UCSD-AML1 (cell line): Measurements from ENCODE around the gene PREP.
A peak's percentile ranks its signal among the peaks of the same experiment; 100 is the strongest.

Experiments used
- DNase-seq: peaks from one replicate; lab custom pipeline; 2025; ENCODE audit not compliant: unreplicated experiment; lab: John Stamatoyannopoulos, UW

PREP gene

DNA sequence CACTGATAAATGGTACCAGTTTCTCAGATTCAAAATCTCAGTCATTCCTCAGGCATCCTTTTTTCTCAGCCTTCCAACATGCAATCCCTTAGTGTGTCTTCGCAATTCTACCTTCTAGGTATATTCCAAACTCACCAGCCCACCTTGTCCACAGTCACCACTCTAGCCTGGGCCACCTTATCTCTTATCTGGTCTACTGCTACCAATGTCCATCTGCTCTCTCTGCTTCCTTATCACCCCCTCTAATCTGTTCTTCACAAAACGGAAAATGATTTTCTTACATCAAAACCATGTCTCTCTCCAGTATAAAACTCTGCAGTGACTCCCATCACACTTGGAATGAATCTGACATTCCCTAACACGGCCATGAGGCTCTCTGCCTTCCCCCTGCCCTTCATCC lies 91.9 kb downstream of the PREP start:
- no peak for DNase-seq

GRCh38 chr6:105310371-105310770 lies 92.5 kb downstream of the PREP start:
- peak; percentile 18 for DNase-seq

- no peak for DNase-seq
Measured at GRCh38 chr6:105308840-105309239, 94.0 kb downstream of the PREP start.

DNA sequence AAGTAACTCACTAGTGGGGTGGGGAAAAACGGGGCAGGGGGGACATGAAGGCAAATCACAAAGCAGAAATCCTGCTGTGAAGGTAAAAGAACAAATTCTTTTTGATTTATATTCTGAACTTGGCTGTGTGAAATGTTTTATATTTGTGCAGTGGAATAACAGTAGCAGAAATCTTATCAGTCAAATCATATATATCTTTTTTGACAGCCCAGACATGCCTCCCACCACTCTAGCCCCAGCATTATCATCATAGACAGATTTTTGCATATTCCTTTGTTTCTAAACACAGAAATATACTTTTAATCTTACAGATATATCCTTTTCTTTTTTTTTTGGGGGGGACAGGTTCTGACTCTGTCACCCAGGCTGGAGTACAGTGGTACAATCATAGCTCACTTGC lies 97.4 kb downstream of the PREP start:
- no peak for DNase-seq

DNA sequence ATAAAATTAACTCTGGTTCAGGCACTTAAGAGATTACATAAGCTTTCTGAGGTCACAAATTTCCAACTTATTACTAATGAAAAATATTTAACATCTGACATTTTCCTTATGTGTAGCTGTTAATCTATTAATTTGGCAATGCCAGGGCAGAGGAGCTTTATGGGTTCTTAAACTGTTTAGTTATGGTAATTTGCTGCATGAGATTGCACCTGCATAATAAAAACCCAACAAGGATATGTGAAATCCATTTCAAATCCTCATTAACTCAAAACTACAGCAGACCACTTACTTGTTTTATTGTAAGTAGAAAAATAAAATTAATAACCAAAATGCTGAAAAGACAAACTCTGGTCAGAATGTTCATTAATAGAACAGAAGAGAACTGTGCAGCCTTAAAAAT lies 98.1 kb downstream of the PREP start:
- no peak for DNase-seq

DNA sequence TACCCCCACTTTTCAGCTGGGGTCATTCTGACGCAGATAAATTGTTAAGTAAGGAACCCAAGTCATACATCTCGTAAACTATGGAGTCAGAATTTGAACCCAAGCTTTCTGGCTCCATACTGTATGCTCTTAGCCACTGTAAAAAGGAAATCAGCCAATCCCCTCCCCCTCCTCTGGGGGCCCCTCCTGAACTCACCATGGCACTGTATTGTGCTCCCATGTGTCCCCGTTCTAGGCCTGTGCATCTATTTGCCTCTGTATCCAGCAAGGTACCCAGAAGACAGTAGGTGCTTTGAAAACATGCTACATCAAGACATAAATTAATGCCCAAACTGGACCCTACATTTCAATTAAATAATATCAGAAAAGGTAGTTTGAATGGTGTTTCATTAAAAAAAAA lies 98.5 kb downstream of the PREP start:
- DNase-seq = no peak

DNA sequence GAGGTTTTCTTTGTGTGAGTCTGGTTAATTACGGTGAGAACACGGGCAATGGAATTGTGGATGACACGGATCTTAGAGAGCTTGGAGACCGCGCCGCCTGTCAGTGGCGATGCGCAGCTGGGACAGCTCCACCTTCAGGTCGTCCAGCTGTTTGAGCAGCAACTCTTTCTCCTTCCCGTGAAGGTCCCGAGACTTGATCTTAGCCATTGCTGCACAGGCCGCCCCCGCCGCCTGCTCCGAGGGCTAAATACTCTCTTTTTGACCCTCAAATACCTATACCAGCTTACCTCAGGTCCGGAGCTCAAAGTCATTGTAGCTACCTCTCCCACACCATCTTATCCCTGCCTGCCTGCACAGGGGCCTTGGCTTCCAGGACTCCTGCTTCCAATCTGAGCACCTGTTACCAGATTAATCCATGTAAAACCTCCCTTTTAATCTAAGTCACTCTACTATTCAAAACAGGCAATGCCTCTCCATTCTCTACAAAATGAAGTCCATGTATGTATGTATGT lies 100.2 kb downstream of the PREP start:
- no peak for DNase-seq

DNA sequence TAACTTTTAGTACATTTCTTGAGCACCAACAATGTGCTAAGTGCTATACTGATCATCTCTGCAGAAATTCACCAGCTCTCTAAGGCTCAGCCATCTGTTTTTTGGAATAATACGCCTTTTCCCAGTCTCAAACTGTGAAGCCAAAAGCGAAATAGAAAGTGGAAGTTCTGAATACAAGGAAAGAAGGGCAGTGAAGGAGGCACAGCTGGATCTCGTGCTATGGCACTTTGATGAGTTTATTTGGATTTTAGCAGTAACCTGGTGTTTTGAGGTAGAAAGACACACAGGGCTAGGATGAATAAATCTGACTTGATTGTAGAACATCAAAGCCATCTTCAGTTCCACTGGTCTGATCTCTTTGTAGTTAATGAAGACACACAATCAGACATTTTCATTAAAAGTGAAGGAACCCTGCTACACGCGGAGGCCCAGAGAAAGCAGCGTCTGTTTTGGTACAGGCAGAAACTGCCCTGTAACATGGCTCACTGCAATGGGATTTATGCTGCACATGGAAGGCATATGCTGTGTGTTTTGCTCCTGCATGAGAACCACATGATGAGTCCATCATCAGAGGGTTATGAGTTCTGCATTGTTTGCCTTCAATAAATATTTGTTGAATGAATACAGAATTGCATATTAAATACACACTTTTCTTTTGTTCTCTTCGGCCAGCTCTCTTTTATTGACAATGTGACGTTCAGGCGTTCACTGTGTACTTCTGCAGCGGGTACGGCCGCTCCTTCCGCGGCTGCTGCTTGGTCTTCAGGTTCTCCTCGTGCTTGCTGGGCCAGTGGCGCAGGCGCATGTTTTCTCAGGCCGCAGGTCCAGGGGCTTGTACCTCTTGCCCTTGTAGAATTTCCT lies 100.9 kb downstream of the PREP start:
- DNase-seq = no peak

GRCh38 chr6:105301072-105301503 lies 101.8 kb downstream of the PREP start:
- no peak for DNase-seq

GRCh38 chr6:105300090-105300489 lies 102.8 kb downstream of the PREP start:
- no peak for DNase-seq

- no peak for DNase-seq
Measured at GRCh38 chr6:105294129-105294528, 108.8 kb downstream of the PREP start.

- no peak for DNase-seq
Measured at GRCh38 chr6:105292689-105293339, 110.1 kb downstream of the PREP start.

- DNase-seq = no peak
Measured at GRCh38 chr6:105291525-105291924, 111.4 kb downstream of the PREP start.

- DNase-seq = no peak
Measured at GRCh38 chr6:105282631-105283585, 120.0 kb downstream of the PREP start.

- no peak for DNase-seq
Measured at GRCh38 chr6:105280033-105280432, 122.8 kb downstream of the PREP start.

- DNase-seq = no peak
Measured at GRCh38 chr6:105279463-105279862, 123.4 kb downstream of the PREP start.

GRCh38 chr6:105278813-105279212 lies 124.1 kb downstream of the PREP start:
- DNase-seq = no peak

DNA sequence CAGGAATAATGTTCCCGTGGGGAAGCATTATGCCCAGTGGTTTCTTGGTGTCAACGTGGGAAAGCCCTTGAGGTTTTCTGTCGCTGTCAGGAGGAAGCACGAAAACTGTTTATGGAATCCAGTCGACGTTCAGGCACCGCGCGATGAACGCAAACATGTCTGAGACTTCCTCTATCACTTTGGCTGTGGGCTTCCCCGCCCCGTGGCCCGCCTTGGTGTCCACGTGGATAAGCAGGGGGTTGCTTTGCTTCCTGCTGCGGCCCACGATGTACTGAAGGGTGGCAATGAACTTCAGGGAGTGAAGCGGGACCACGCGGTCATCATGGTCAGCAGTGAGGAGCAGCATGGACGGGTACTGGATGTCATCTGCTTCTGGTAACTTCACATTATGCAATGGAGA lies 124.8 kb downstream of the PREP start:
- DNase-seq = no peak

- DNase-seq = no peak
Measured at GRCh38 chr6:105276374-105276773, 126.5 kb downstream of the PREP start.

- DNase-seq = no peak
Measured at GRCh38 chr6:105275542-105275941, 127.3 kb downstream of the PREP start.

GRCh38 chr6:105274678-105275077 lies 128.2 kb downstream of the PREP start:
- DNase-seq = no peak
